ENCODE data around the gene DNAH9. TPM values are rescaled to one million over a fixed set of nuclear protein-coding genes. Genes with fewer than 3 reads are reported as not detected.
"Not testable (repeated sequence)": the region's sequence is repeated elsewhere in the genome, so short reads cannot be mapped to it uniquely, and the experiment has no call there.

The DNAH9 gene
- total and polyA plus RNA-seq, 4 donors = under 0.01 to 0.09 TPM; not detected in 2

DNA sequence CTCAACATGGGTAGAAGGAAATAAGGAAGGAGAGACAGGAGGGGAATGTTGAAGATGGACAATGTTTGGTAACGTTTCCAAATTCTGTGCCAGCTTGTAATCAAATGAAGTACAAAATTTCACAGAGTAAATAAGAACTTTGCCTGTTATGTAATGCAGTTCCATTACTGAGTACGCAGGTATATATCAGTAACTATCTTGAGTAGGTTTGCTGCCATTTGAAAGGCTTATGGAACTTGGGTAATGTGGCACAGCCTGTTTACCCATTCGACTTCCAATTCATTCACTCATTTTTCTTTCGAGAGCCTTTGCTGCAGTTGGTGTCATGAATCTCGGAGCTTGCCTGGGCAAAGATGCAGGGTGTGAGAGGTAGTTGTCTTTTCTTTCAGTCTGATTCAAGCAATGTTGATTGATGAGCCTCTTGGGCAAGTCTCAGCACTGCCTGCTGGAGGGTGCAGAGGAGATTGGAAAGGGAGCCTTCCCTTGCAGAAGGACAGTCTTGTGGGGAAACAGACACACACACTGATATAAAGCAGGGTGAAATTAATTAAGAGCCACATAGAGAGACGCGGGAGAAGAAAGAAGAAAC is 345.6 kb downstream of the DNAH9 start:
- Histone ChIP-seq H3K4me1 (ENCODE audit: control insufficient read depth in 4 of 4, insufficient read depth in 4 of 4, low read length in 3 of 4) (peaks cover 0 to 8% (median 6%) of the 10 kb centered on the region in 4 donors), H3K36me3 (ENCODE audit: control insufficient read depth in 4 of 4, insufficient read depth in 3 of 4, low read depth in 1 of 4, low read length in 3 of 4) (no peaks in the 10 kb centered on the region), H3K9ac (ENCODE audit: low read depth in 1 of 2, low read length in 2 of 2) (no peak overlapping the region), H3K27ac (ENCODE audit: low read depth in 1 of 2, low read length in 2 of 2) (no peak overlapping the region), H3K9me3 (ENCODE audit: control insufficient read depth in 4 of 4, low read length in 3 of 4) (no peaks in the 10 kb centered on the region), H3K27me3 (ENCODE audit: control insufficient read depth in 4 of 4, insufficient read depth in 4 of 4, low read length in 3 of 4) (no peaks in the 10 kb centered on the region), H3K4me3 (ENCODE audit: low read depth in 1 of 3, low read length in 3 of 3) (no peak overlapping the region)
- WGBS = 60% methylated on average over 7 of the region's 7 CpGs
- DNase-seq (ENCODE audit: low spot score) = no peak
- TF ChIP-seq RAD21 (IDR thresholded peaks at IDR 0.05) = no peak
- TF ChIP-seq, protein P1, sequence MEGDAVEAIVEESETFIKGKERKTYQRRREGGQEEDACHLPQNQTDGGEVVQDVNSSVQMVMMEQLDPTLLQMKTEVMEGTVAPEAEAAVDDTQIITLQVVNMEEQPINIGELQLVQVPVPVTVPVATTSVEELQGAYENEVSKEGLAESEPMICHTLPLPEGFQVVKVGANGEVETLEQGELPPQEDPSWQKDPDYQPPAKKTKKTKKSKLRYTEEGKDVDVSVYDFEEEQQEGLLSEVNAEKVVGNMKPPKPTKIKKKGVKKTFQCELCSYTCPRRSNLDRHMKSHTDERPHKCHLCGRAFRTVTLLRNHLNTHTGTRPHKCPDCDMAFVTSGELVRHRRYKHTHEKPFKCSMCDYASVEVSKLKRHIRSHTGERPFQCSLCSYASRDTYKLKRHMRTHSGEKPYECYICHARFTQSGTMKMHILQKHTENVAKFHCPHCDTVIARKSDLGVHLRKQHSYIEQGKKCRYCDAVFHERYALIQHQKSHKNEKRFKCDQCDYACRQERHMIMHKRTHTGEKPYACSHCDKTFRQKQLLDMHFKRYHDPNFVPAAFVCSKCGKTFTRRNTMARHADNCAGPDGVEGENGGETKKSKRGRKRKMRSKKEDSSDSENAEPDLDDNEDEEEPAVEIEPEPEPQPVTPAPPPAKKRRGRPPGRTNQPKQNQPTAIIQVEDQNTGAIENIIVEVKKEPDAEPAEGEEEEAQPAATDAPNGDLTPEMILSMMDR (IDR thresholded peaks at IDR 0.05; ENCODE audit: low read depth, low read length, missing input control) = no peak
- TF ChIP-seq HNF4A (conservative IDR thresholded peaks at IDR 0.05) = peak; percentile 16 to 26
- TF ChIP-seq, protein P2, sequence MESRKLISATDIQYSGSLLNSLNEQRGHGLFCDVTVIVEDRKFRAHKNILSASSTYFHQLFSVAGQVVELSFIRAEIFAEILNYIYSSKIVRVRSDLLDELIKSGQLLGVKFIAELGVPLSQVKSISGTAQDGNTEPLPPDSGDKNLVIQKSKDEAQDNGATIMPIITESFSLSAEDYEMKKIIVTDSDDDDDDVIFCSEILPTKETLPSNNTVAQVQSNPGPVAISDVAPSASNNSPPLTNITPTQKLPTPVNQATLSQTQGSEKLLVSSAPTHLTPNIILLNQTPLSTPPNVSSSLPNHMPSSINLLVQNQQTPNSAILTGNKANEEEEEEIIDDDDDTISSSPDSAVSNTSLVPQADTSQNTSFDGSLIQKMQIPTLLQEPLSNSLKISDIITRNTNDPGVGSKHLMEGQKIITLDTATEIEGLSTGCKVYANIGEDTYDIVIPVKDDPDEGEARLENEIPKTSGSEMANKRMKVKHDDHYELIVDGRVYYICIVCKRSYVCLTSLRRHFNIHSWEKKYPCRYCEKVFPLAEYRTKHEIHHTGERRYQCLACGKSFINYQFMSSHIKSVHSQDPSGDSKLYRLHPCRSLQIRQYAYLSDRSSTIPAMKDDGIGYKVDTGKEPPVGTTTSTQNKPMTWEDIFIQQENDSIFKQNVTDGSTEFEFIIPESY (IDR thresholded peaks at IDR 0.05) = no peak
- TF ChIP-seq, protein P3, sequence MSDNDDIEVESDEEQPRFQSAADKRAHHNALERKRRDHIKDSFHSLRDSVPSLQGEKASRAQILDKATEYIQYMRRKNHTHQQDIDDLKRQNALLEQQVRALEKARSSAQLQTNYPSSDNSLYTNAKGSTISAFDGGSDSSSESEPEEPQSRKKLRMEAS (IDR thresholded peaks at IDR 0.05) = no peak
- peak; percentile 39 for TF ChIP-seq FOXA2 (IDR thresholded peaks at IDR 0.05)
- TF ChIP-seq NR2F2 (IDR thresholded peaks at IDR 0.05) = no peak
- TF ChIP-seq JUND (IDR thresholded peaks at IDR 0.05) = no peak
- TF ChIP-seq FOXA1 (IDR thresholded peaks at IDR 0.05) = no peak
- TF ChIP-seq RXRA (IDR thresholded peaks at IDR 0.05) = no peak

DNA sequence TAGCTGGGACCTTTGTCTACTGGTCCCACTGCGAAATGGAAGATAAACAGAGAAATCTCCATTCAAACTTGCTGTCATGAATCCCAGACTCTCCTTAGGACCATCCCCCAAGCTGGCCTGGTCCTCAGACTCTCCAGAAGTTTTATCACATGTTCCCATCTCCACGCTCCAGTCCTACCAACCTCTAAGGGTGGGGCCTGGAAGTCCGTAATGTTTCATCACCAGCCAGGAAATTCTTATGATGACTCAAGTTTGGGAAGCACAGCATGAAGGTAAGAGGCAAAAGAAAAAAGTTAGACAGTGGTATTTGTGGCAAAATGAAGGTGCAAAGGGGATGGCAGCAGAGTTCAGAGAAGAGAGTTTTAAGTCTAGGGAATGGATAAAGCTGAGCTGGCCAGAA is 346.3 kb downstream of the DNAH9 start:
- TF ChIP-seq GABPA (IDR thresholded peaks at IDR 0.05 in 1 of 2, conservative IDR thresholded peaks at IDR 0.05 in 1 of 2) = no peak
- peaks cover 0 to 8% (median 6%) of the 10 kb centered on the region in 4 donors for H3K4me1 ChIP-seq (ENCODE audit: control insufficient read depth in 4 of 4, insufficient read depth in 4 of 4, low read length in 3 of 4)
- H3K27ac ChIP-seq (ENCODE audit: low read depth in 1 of 2, low read length in 2 of 2) = no peak overlapping the region
- H3K9ac ChIP-seq (ENCODE audit: low read depth in 1 of 2, low read length in 2 of 2) = no peak overlapping the region
- no peak for DNase-seq (ENCODE audit: low spot score)
- no peaks in the 10 kb centered on the region for H3K9me3 ChIP-seq (ENCODE audit: control insufficient read depth in 4 of 4, low read length in 3 of 4)
- WGBS = 87% methylated on average over 3 of the region's 3 CpGs
- H3K27me3 ChIP-seq (ENCODE audit: control insufficient read depth in 4 of 4, insufficient read depth in 4 of 4, low read length in 3 of 4) = no peaks in the 10 kb centered on the region
- no peaks in the 10 kb centered on the region for H3K36me3 ChIP-seq (ENCODE audit: control insufficient read depth in 4 of 4, insufficient read depth in 3 of 4, low read depth in 1 of 4, low read length in 3 of 4)
- H3K4me3 ChIP-seq (ENCODE audit: low read depth in 1 of 3, low read length in 3 of 3) = no peak overlapping the region

DNA sequence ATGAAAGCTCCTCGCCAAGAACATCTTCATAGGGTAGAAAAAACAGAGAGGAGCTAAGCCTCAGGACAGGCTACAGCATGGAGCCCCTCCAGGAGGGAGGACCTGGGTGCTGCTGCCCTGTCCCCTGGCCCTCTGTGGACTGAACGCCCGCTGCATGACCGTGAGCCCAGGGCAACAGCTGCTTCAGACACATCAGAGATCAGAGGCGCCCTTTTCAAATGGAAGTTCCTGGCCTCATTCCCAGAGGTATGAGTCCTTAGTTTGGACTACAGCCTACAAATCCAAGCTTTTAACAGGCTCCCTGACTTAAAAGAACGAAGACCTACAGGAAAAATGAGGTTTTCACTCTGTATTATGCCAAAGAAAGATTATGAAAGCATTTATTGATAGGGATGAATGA is 350.5 kb downstream of the DNAH9 start:
- no peak for TF ChIP-seq HNF4A (conservative IDR thresholded peaks at IDR 0.05)
- TF ChIP-seq NR2F2 (IDR thresholded peaks at IDR 0.05) = no peak
- TF ChIP-seq TAF1 (conservative IDR thresholded peaks at IDR 0.05) = no peak
- TF ChIP-seq, protein P4, sequence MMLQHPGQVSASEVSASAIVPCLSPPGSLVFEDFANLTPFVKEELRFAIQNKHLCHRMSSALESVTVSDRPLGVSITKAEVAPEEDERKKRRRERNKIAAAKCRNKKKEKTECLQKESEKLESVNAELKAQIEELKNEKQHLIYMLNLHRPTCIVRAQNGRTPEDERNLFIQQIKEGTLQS (IDR thresholded peaks at IDR 0.05) = no peak
- no peak for TF ChIP-seq RAD21 (IDR thresholded peaks at IDR 0.05)
- TF ChIP-seq HNF4G (IDR thresholded peaks at IDR 0.05) = no peak
- TF ChIP-seq YY1 (IDR thresholded peaks at IDR 0.05) = no peak
- no peaks in the 10 kb centered on the region for H3K36me3 ChIP-seq (ENCODE audit: control insufficient read depth in 4 of 4, insufficient read depth in 3 of 4, low read depth in 1 of 4, low read length in 3 of 4)
- no peak overlapping the region for H3K9ac ChIP-seq (ENCODE audit: low read depth in 1 of 2, low read length in 2 of 2)
- H3K9me3 ChIP-seq (ENCODE audit: control insufficient read depth in 4 of 4, low read length in 3 of 4) = peaks cover 0 to 4% (median 1%) of the 10 kb centered on the region in 4 donors
- no peak overlapping the region for H3K27ac ChIP-seq (ENCODE audit: low read depth in 1 of 2, low read length in 2 of 2)
- no peak for DNase-seq (ENCODE audit: low spot score)
- 71% methylated on average over 6 of the region's 6 CpGs for WGBS
- no peaks in the 10 kb centered on the region for H3K27me3 ChIP-seq (ENCODE audit: control insufficient read depth in 4 of 4, insufficient read depth in 4 of 4, low read length in 3 of 4)
- peaks cover 0 to 5% (median 4%) of the 10 kb centered on the region in 4 donors for H3K4me1 ChIP-seq (ENCODE audit: control insufficient read depth in 4 of 4, insufficient read depth in 4 of 4, low read length in 3 of 4)
- H3K4me3 ChIP-seq (ENCODE audit: low read depth in 1 of 3, low read length in 3 of 3) = no peak overlapping the region

DNA sequence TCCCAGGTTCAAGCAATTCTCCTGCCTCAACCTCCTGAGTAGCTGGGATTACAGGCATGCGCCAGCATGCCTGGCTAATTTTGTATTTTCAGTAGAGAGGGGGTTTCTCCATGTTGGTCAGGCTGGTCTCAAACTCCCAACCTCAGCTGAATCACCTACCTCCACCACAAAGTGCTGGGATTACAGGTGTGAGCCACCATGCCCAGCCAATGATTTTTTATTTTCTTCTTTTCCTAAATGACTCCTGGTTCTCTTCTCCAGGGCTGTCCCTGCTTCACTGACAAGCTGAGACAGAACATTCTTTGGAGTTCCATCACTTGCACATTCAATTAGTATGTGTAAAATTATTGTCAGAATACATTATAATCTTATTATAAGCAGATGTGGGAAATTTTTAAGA is 351.3 kb downstream of the DNAH9 start:
- H3K36me3 ChIP-seq (ENCODE audit: control insufficient read depth in 4 of 4, insufficient read depth in 3 of 4, low read depth in 1 of 4, low read length in 3 of 4); H3K9me3 ChIP-seq (ENCODE audit: control insufficient read depth in 4 of 4, low read length in 3 of 4); H3K4me3 ChIP-seq (ENCODE audit: low read depth in 1 of 3, low read length in 3 of 3); DNase-seq (ENCODE audit: low spot score); H3K27me3 ChIP-seq (ENCODE audit: control insufficient read depth in 4 of 4, insufficient read depth in 4 of 4, low read length in 3 of 4); H3K27ac ChIP-seq (ENCODE audit: low read depth in 1 of 2, low read length in 2 of 2); H3K9ac ChIP-seq (ENCODE audit: low read depth in 1 of 2, low read length in 2 of 2); H3K4me1 ChIP-seq (ENCODE audit: control insufficient read depth in 4 of 4, insufficient read depth in 4 of 4, low read length in 3 of 4): not testable (repeated sequence)
- 95% methylated on average over 1 of the region's 1 CpG for WGBS

All from liver (tissue), 9 donors.